ENCODE measurements around the gene HMG20A.
"Not testable (repeated sequence)": the region's sequence is repeated elsewhere in the genome, so short reads cannot be mapped to it uniquely, and the experiment has no call there.

The HMG20A gene

GRCh38 chr15:77409259-77410156 lies 11.2 kb upstream of the HMG20A start:
- peak; percentile 37 for DNase-seq

- not testable (repeated sequence) for DNase-seq
Measured at GRCh38 chr15:77410157-77410500, 10.6 kb upstream of the HMG20A start.

- no peak for DNase-seq
Measured at GRCh38 chr15:77410701-77411618, 9.7 kb upstream of the HMG20A start.

DNA sequence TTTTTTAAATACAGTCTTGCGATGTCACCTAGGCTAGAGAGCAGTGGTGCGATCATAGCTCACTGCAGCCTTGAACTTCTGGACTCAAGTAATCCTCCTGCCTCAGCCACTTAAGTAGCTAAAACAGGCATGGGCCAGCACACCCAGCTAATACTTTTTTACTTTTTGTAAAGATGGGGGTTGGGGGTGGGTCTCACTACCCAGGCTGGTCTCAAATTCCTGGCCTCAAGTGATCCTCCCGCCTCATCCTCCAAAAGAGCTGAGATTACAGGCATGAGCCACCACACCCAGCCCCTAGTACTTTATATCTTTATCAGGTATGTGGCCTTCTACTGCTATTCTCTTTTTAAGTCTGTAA lies 9.1 kb upstream of the HMG20A start:
- DNase-seq, result no peak

GRCh38 chr15:77412972-77413698 lies 7.6 kb upstream of the HMG20A start:
- no peak for DNase-seq

DNA sequence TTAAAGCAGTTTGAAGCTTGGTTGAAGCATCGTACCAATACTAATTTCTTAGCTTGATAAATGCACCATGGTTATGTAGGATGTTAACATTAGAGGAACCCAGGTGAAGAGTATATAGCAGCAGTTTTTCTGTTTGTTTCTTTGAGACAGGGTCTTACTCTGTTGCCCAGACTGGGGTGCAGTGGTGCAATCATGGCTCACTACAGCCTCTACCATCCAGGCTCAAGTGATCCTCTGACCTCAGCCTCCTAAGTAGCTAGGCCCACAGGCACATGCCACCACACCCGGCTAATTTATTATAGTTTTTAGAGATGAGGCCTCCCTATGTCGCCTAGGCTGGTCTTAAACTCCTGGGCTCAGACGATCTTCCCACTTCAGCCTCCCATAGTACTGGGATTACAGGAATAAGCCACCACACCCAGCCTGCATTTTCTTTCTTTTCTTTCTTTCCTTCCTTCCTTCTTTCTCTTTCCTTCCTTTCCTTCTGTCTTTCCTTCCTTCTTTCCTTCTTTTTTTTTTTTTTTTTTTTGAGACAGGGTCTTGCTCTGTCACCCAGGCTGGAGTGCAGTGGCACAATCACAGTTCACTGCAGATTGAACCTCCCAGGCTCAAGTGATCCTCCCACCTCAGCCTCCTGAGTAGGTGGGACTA lies 6.9 kb upstream of the HMG20A start:
- DNase-seq, result no peak

GRCh38 chr15:77414789-77415442 lies 5.8 kb upstream of the HMG20A start:
- no peak for DNase-seq

GRCh38 chr15:77415450-77416147 lies 5.1 kb upstream of the HMG20A start:
- no peak for DNase-seq

DNA sequence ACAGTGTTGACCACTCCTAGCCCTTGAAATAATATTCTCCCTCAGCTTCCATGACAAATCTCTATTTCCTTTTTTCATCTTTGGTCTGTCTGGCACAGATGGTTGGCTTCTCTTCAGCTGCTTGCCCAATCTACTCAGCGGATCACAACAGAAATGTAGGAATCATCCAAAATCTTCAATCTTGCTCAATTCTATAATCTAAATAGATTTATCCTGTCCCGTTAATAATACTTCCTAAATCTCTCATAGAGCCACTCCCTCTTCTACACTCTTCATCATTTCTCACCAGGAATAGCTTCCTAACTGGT lies 4.6 kb upstream of the HMG20A start:
- DNase-seq, result peak; percentile 21

DNA sequence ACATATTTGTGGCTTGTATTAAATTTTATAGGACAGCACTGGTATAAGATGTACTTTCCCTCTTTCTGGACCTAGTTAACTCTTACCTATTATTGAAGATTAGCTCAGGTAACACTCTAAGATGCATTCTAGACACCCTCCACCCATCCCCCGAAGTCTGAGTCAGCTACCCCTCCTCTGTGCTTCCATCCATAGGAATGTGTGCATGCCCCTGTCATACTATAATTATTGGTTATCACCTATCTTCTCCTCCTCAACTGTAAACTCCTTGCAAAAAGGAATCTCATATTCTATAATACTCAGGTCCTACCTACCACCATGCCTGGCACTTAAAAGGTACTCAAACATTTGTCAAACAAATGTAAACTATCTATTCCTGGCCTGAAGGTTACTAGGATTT lies 3.7 kb upstream of the HMG20A start:
- peak; percentile 18 for DNase-seq

GRCh38 chr15:77417602-77418001 lies 3.1 kb upstream of the HMG20A start:
- peak; percentile 40 for DNase-seq

DNA sequence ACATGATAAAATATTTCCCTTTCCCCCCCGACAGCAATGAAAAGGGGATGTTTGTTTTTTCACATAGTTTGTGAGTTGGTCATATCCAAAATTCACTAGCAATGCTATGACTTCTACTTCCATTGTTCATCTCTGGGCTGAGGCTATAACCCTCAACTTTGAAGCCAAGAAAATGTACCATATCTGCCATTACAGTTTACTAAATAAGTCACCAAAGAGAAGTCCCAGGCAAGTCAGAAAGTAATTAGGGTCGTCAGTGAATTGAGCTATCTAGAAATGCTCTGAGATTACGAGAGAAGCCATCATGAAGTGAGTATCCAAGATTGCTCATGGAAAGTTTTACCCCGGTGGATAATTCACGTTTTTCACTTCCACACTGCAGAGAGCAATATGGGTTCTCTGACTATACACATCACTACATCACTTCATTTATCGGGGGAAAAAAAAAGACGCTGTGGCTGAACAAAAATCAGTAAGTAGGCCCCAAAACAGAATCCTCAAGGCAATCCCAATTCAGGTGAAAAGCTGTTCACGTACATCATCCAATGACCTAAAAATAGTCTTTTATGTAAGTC lies 2.2 kb upstream of the HMG20A start:
- peak; percentile 87 for DNase-seq

GRCh38 chr15:77418966-77419835 lies 1.5 kb upstream of the HMG20A start:
- peak; percentile 81 for DNase-seq

DNA sequence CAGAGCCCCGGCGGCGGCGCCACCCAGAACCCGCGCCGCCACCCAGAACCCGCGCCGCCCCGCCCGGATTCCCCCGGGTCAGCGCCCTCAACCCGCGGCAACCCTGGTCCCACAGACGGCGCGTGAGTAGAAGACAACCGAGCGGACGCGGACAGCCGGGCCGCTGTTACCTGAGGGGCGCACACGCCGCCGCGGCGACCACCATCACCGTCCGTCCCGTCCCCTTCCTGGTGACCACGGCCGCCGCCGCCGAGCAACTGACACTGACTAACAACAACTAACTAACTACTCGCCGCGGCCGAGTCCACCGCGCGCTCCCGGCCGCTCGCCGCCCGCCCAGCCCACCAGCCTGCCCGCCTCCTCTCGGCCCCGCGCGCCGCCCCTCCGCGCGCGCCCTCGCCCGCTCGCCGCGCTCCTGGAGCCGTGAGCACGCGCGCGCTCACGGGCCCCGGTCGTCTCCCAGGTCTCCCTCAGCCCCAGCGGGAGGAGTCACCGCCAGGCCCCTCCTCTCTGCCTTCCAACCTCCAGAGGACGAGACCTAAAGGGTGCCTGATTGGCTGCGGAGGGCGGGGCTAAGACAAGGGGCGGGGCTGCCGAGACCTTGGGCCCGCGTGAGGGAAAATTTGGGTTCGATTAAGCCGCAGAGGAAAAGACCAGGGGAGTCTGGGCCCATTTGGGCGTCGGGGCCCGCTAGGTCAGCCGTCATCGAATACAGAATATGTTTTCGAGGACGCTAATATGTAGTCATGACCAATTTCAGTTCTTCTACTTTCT lies 665 bp upstream of the HMG20A start, which contains the start of gene PEAK1:
Gene PEAK1 (minus strand): TSS at position 269 of the 774 bp plus-strand sequence. CDS start 238,178 bp downstream, outside the sequence.
- DNase-seq, result peak; percentile 99

DNA sequence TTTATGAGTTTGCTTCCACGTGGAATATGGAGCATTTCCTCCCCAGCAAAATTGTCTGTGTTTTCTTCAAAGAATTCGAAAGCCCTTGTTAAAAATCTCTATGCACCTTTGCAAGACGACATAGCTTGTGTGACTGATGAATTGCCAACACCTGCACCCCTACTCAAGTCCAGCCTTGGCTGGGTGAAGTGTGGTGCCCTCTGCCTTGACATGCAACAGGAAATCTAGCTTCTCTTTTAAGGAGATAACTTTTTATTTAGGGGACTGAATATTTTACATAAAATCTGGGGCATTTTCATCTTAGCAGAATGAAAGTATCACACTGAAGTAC lies 647 bp downstream of the HMG20A start:
- DNase-seq, result no peak

DNA sequence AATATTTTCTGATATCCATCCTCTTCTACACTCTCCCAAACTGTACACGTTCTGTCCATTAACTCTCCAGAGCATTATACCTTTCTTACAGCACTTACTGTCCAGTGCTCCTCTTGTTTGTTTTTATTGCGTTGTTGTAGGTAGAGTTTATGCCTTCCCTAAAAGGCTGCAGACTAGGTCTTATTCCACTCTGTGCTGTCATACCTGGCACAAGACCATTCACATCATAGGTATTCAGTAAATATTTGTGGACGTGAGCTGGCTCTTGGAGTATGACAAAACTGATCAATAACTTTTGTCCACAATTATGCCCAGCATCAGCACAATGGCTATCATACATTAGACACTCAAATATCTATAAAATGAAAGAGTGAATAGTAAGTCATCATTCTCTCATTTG lies 4.4 kb downstream of the HMG20A start:
- DNase-seq, result no peak

- DNase-seq, result no peak
Measured at GRCh38 chr15:77426377-77426776, 5.7 kb downstream of the HMG20A start.

GRCh38 chr15:77426871-77427270 lies 6.2 kb downstream of the HMG20A start:
- no peak for DNase-seq

GRCh38 chr15:77430213-77430612 lies 9.5 kb downstream of the HMG20A start:
- DNase-seq, result no peak
